Activated CD4-positive, alpha-beta T cell treated with anti-CD3 and anti-CD28 coated beads, Interleukin-2, amount 50 U/mL, for 4 hours (primary cell): ENCODE measurements around the gene PARP15.
"Not testable (repeated sequence)": the region's sequence is repeated elsewhere in the genome, so short reads cannot be mapped to it uniquely, and the experiment has no call there.

ENCODE experiments used
- DNase-seq, 2 experiments: peaks; one replicate each; pipeline ENCODE4 v3.0.0-alpha.2; 2020

Gene PARP15

DNA sequence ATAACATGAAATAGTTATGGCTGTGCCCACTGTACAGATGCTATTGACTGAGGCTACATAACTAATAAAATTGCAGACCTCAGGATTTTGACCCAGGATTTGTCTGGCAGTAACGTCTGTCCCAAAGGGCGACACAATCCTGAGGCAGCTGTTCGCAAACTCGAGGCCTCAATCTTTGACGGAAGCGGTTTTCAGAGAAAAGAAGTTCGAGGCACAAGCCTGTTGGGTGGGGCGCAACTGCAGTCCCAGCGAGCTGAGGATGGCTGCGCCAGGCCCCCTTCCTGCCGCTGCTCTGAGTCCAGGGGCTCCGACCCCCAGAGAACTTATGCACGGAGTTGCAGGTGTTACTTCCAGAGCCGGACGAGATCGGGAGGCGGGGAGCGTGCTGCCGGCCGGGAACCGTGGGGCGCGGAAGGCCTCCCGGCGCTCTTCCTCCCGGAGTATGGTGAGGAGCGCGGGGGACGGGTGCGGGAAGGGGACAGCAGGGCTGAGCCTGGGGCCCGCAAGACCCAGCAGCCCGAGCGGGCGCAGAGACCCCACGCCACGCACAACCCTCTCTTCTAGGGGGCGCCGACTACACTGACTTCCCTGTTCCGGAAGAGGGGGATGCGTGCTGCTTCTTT is at the start of gene PARP15:
TSS of gene PARP15 (plus strand) at position 242 of the 623 bp plus-strand sequence. CDS start at position 260, 18 bp downstream.
- peak in 1 of 2 experiments; percentile 31 for DNase-seq

- no peak for DNase-seq
These were observed 47.3 kb upstream of the PARP15 start for GRCh38 chr3:122530164-122530563.

DNA sequence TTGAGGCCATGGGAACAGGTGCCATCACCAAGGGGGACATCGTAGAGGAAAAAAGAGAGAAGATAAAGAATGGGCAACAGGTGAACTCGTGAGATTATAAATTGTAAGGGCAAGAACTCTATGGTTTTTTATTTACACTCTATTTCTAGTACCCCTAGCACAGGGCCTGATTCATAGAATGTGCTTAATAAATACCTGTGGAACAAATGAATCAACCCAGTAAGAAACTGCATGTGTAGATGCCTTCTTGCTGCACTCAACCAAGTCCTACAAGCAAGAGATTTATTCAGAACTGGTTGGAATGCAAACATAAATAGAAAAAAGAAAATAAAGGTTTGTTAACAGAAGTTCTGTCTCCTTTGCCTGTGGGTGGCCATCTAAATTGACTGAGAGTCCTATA is 44.0 kb upstream of the PARP15 start:
- no peak for DNase-seq

GRCh38 chr3:122533931-122534334 is 43.5 kb upstream of the PARP15 start:
- peak in 1 of 2 experiments; percentile 3 for DNase-seq

DNA sequence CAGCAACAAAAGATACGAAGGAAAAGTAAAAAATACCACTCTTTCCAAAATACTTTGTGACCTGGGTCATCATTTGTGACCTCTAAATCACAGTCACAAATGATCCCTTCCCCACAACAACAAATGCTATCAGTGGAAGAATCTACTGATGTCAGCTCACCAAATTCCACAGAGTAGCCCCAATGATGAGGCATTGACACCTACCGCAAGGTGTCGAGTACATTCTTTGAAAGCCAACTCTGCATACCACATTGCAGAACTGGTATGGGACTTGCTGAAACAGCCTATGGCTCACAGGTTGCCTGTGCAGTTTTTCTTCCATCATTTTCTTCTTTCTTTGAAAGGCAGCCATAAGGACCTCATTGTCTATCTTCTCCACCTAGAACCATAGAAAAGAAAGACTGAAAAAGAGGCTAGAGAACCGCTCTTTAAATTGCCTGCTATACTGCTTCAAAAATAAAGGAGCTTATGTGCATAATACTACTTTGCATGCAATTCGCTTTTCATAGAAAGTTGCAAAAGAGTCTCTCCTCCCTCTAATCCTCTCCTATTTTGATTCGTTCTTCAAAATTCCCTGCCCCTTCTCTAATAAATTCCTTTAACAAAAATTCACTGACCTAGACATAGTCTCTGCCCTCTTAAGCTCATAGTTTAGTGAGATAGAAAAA is 41.4 kb upstream of the PARP15 start:
- DNase-seq, result no peak

DNA sequence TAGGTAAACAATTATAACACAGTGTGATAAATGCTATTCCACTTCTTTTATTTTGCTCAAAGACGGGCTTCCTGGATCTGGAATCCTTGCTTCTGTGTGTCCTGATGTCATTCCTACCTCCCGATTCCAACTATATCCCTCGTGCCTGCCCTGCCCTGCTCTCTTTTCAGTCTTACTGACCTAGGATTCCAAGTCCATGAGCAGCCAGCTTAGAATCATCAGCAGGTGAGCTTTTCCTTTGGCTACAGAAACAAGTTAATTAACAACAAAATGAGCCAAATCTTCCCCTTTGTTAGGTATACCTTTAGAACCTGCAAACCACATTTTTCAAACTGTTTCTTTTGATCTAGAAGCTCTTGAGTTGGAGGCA is 40.8 kb upstream of the PARP15 start:
- DNase-seq, result no peak

DNA sequence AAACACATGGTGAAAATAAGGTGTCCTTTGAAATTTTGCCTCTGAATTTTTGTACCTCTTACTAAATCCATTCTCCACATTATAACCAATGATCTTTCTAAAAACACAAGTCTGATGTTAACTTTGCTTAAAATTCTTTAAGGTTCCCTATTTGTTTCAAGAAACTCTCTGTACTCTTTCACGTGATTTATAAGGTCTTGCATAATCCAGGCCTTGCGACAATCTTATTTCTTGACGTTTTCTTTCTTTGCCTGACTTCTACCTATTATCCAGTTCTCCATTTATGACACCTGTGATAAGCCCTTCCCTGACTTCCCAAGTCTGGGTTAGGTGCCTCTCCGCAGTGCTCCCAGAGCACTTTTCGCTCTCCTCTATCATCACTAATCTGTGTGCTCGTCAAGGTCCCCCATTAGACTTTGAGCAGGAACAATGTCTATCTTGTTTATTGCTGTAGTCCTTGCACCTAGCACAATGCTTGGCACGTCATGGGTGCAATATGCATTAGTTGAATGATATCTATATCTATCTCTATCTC is 38.4 kb upstream of the PARP15 start:
- DNase-seq, result no peak

DNA sequence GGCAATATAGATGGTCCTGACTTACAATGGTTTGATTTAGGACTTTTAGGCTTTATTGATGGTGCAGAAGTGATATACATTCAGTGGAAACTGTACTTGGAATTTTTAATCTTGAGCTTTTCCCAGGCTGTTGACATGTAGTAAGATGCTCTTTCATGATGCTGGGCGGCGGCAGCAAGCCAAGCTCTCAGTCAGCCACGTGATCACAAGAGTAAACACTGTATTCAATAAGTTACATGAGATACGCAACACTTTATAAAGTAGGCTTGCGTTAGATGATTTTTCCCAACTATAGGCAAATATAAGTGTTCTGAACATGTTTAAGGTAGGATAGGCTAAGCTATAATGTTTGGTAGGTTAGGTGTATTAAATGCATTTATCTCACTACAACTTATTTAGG is 31.3 kb upstream of the PARP15 start:
- DNase-seq, result no peak

DNA sequence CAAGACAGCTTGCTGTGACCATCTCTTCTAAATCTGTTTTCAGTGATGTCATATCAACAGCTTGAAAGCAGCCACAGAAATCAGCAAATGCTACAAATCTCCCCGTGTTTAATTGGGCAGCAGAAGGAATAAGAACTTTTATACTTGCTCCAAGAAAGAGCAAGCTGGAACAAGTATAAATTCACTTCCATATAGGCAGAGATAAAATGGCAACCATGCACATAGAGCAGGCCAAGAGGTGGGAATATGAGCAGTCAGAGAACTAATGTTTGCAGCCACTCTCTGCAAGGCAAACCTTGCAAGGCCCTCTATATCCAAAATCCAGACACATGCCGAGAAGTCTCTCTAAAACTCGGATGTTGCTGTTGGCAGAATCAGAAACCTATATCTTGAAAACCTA is 29.4 kb upstream of the PARP15 start:
- no peak for DNase-seq

DNA sequence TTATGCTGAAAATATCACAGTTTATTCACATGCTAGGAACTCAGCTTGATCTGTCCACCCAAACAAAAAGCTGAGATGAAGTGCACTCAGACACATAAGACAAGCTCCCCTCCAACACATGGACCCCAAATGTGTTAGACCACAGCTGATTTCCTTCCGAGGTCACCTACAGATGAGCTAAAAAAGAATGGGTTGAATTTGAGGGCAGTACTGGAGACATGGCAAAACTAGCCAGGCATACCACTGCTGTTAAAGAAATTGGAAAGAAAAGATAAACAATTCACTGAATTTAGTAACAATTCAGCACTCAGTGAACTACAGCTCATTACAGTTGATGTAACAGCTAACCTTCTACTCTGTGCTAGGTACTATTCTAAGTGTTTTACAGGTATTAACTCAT is 28.8 kb upstream of the PARP15 start:
- DNase-seq, result no peak

GRCh38 chr3:122553171-122553570 is 24.3 kb upstream of the PARP15 start:
- DNase-seq, result no peak

- no peak for DNase-seq
These were observed 22.0 kb upstream of the PARP15 start for GRCh38 chr3:122555275-122556071.

DNA sequence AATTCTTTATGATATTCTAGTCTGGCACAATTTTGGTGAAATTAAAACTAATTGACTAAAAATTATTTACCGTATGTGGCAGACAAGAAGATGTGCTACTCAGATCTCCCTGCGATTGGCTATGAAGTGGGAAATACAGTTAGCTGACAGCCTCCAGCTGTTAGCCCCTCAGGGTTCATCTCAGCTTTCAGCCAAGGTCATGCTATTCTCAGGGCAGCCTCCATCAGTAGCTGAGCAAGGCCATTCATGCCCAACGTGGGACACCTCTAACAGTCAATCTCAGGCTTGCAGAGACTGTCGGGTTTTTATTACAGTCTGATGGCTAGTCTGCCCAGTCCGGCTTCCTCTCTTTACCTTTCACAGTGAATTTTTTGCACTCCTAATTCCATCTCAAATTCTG is 20.1 kb upstream of the PARP15 start:
- no peak for DNase-seq

DNA sequence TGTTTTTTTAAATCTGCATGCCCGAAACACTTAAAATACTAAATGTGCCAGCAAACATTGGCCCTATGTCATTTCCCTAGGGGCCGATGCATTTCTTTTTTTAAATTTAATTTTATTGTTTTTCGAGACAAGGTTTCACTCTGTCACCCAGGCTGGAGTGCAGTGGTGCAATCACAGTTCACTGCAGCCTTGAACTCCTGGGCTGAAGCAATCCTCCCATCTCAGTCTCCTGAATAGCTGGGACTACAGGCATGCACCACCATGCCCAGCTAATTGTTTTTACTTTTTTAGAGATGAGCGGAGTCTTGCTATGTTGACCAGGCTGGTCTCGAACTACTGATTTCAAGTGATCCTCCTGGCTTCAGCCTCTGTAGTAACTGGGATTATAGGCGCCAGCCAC is 18.8 kb upstream of the PARP15 start:
- DNase-seq, result no peak

DNA sequence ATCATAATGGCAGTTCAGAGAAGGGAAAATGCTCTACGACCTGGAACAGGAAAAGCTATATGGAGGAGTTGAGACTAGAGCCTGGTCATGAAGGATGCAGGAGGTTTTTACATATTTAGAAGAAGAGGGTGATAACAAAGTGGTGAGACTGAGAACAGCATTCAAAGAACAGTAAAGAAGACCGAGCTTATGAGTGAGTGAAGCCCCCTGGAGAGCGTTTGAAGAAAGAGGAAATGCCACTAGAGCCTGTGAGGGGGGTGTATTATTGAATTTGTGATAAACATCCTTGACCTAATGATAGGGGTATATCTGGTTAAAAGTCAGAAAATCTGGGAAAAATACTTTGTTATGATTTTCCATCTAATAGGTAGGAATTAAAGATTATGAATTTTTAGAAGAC is 17.5 kb upstream of the PARP15 start:
- DNase-seq, result no peak

DNA sequence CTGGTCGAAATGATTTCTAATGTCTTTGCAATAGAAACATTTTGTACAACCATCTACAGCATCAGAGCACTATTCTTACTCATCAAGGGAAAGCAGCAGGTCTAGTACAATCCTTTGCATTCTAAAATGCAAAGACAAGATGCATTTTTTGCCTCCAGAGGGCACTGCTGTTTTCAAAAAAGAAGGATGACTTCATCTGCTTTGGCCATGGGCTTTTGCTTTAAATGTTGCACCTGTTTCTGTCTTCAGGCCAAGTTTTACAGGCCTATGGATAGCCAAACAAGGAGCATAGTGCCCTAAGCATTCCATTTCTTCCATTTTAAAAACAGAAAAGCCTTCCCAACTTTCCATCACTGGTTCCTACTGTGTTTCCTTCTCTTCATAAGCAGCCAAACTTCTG is 16.8 kb upstream of the PARP15 start:
- peak; percentile 54 to 62 for DNase-seq

GRCh38 chr3:122562923-122563716 is 14.3 kb upstream of the PARP15 start:
- no peak for DNase-seq

GRCh38 chr3:122563717-122564025 is 13.8 kb upstream of the PARP15 start:
- DNase-seq, result peak in 1 of 2 experiments; percentile 9

DNA sequence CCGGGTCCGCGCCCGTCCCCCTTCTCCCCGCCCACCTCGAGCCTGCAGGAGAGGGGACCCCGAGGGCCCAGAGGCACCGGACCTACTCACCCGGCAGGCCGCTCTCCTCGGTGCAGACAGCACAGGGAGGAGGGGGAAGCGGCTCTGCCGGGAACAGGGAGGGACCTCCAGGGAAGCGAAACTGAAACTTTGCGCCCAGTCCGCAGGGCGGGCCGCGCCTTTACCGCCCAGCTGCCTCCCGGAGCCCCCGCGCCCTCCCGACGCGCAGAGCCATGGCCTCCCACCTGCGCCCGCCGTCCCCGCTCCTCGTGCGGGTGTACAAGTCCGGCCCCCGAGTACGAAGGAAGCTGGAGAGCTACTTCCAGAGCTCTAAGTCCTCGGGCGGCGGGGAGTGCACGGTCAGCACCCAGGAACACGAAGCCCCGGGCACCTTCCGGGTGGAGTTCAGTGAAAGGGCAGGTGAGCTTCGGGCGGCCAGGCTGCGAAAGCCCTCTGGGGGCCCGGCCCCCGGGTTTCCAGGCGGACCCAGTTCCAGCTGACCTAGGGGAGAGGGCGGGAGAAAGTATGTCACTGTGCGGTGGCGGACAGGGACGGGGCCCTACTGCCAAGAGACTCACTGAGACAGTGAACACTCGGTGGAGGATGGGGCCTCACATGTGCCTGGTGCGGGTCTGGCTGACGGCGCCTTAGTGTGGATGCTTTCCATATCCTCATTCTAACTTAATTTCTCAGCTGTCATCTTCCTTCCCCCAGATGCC is 13.1 kb upstream of the PARP15 start, which contains the start of the genes DTX3L and PARP9:
TSS of gene DTX3L (plus strand) at position 184 of the 758 bp plus-strand sequence. CDS start at position 273, 89 bp downstream.
TSS of gene PARP9 (minus strand) at position 146 of the 758 bp plus-strand sequence. CDS start 4,680 bp downstream, outside the sequence.
- DNase-seq, result peak; percentile 86 to 90

DNA sequence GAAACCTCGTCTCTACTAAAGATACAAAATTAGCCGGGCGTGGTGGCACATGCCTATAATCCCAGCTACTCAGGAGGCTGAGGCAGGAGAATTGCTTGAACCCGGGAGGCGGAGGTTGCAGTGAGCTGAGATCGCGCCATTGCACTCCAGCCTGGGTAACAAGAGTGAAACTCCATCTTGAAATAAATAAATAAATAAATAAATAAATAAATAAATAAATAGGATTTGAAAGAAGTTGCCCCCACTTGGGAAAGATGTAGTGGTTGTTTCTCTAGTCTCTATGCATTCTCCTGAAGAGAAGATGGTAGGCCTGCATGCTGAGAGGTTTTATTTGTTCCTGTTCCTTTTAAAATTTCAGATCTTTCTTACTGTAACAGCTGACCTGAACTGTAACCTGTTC is 9.3 kb upstream of the PARP15 start:
- not testable (repeated sequence) for DNase-seq

DNA sequence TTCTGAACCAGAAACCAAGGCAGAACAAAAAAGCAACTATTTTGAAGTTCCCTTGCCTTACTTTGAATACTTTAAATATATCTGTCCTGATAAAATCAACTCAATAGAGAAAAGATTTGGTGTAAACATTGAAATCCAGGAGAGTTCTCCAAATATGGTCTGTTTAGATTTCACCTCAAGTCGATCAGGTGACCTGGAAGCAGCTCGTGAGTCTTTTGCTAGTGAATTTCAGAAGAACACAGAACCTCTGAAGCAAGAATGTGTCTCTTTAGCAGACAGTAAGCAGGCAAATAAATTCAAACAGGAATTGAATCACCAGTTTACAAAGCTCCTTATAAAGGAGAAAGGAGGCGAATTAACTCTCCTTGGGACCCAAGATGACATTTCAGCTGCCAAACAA is 8.7 kb upstream of the PARP15 start:
- no peak for DNase-seq

DNA sequence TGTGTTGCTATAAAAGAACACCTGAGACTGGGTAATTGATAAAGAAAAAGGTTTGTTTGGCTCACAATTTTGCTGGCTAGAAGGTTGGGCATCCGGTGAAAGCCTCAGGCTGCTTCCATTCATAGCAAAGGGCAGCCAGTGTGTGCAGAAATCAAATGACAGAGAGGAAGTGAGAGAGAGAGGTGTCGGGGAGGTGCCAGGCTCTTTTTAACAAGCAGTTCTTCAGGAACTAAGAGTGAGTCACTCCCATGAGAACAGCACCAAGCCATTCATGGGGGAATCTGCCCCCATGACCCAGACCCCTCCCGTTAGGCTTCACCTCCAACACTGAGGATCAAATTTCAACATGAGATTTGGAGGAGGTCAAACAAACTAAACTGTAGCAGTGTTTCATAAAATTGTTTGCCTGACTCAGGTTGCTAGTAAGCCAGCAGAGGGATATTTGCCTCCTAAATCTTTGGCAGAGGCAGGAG is 4.5 kb upstream of the PARP15 start:
- DNase-seq, result peak; percentile 15 to 30
